Fibroblast of peridontal ligament (primary cell): Measurements from ENCODE around the gene GP1BB.
"Not testable (repeated sequence)": the region's sequence is repeated elsewhere in the genome, so short reads cannot be mapped to it uniquely, and the experiment has no call there.

Experiments used
- DNase-seq: peaks from one replicate; pipeline ENCODE4 v3.0.0-alpha.2; 2010; ENCODE audit errors: extremely low read depth

Gene GP1BB

GRCh38 chr22:19693981-19694670, 29.2 kb upstream of the GP1BB start:
- no peak for DNase-seq

- no peak for DNase-seq
Measured at GRCh38 chr22:19694696-19695095, 28.6 kb upstream of the GP1BB start.

- DNase-seq = no peak
Measured at GRCh38 chr22:19696504-19697276, 26.6 kb upstream of the GP1BB start.

GRCh38 chr22:19697871-19698270, 25.5 kb upstream of the GP1BB start:
- DNase-seq = not testable (repeated sequence)

- no peak for DNase-seq
Measured at GRCh38 chr22:19700790-19701419, 22.4 kb upstream of the GP1BB start.

GRCh38 chr22:19701420-19702145, 21.8 kb upstream of the GP1BB start:
- no peak for DNase-seq

- DNase-seq = no peak
Measured at GRCh38 chr22:19703869-19704268, 19.5 kb upstream of the GP1BB start.

- no peak for DNase-seq
Measured at GRCh38 chr22:19704355-19705015, 18.9 kb upstream of the GP1BB start.

- no peak for DNase-seq
Measured at GRCh38 chr22:19705181-19705934, 18.0 kb upstream of the GP1BB start.

- no peak for DNase-seq
Measured at GRCh38 chr22:19706661-19707151, 16.6 kb upstream of the GP1BB start.

GRCh38 chr22:19707347-19708290, 15.7 kb upstream of the GP1BB start:
- DNase-seq = no peak

GRCh38 chr22:19708321-19709011, 14.9 kb upstream of the GP1BB start:
- DNase-seq = no peak

GRCh38 chr22:19709063-19709769, 14.1 kb upstream of the GP1BB start:
- no peak for DNase-seq

- DNase-seq = no peak
Measured at GRCh38 chr22:19710020-19710768, 13.1 kb upstream of the GP1BB start.

- DNase-seq = no peak
Measured at GRCh38 chr22:19710769-19711106, 12.6 kb upstream of the GP1BB start.

- no peak for DNase-seq
Measured at GRCh38 chr22:19713245-19713644, 10.1 kb upstream of the GP1BB start.

GRCh38 chr22:19713650-19714311, 9.6 kb upstream of the GP1BB start:
- DNase-seq = no peak
